SK-N-SH (cell line): ENCODE data around the gene GNAZ. TPM values are rescaled to one million over a fixed set of nuclear protein-coding genes. Genes with fewer than 3 reads are reported as not detected.

Experiments used
- CTCF ChIA-PET: fragments of 300-600, 350-600 bp; formaldehyde crosslinking; extraction: SDS; loops from one replicate; lab custom pipeline; 2021; lab: Yijun Ruan, JAX
- POLR2A ChIA-PET: fragments of 350-600 bp; sonication (Branson Sonifier 250); formaldehyde crosslinking; extraction: SDS; loops from one replicate; lab custom pipeline; 2020; ENCODE audit warnings: antibody characterized with exemption, inconsistent platforms; lab: Yijun Ruan, JAX
- DNase-seq: peaks from one replicate; pipeline ENCODE4 v3.0.0; 2012
- H2AFZ ChIP-seq: fragments of 200-600 bp; sonication (generic); 2 replicates; pipeline ENCODE4 v1.8.1; 2016; ENCODE audit warnings: antibody characterized with exemption, mild to moderate bottlenecking, low read depth
- H3F3A ChIP-seq: fragments of 200-600 bp; sonication (generic); replicated peaks from 2 replicates; pipeline ENCODE3; 2016; ENCODE audit warnings: antibody characterized with exemption, mild to moderate bottlenecking; ENCODE audit not compliant: insufficient read depth
- H3K27ac ChIP-seq, 2 experiments: fragments of 200-500 bp in 1 of 2; fragments of 200-600 bp in 1 of 2; sonication (Bioruptor generic) in 1 of 2; sonication (generic), shearing (Covaris generic) in 1 of 2; 2 replicates each; pipeline versions ENCODE4 v1.5.1 to v1.6.1; 2014 to 2016; ENCODE audit warnings: low read depth in 2 of 2, inconsistent platforms in 1 of 2, low read length in 1 of 2, mild to moderate bottlenecking in 1 of 2, mixed read lengths in 1 of 2
- H3K27me3 ChIP-seq: fragments of 200-600 bp; sonication (generic), shearing (Covaris generic); 2 replicates; pipeline ENCODE4 v1.6.1; 2016; ENCODE audit warnings: mixed run types; ENCODE audit not compliant: insufficient read depth
- H3K36me3 ChIP-seq, 2 experiments: fragments of 200-500 bp in 1 of 2; fragments of 200-600 bp in 1 of 2; sonication (Bioruptor generic) in 1 of 2; sonication (generic) in 1 of 2; replicated peaks in 1 of 2; 2 replicates each; pipeline versions ENCODE3 to v1.5.1; 2014 to 2016; ENCODE audit warnings: low read length in 1 of 2, mild to moderate bottlenecking in 1 of 2; ENCODE audit not compliant: insufficient read depth in 2 of 2, control insufficient read depth in 1 of 2
- H3K4me1 ChIP-seq, 2 experiments: fragments of 200-500 bp in 1 of 2; fragments of 200-600 bp in 1 of 2; sonication (Bioruptor generic) in 1 of 2; sonication (generic), shearing (Covaris generic) in 1 of 2; 2 replicates each; pipeline versions ENCODE4 v1.5.1 to v1.6.1; 2014 to 2016; ENCODE audit warnings: low read depth in 1 of 2, low read length in 1 of 2, mixed run types in 1 of 2; ENCODE audit not compliant: insufficient read depth in 2 of 2, control insufficient read depth in 1 of 2
- H3K4me2 ChIP-seq: fragments of 200-600 bp; sonication (generic), shearing (Covaris generic); 2 replicates; pipeline ENCODE4 v1.6.1; 2017; ENCODE audit warnings: mixed run types
- H3K4me3 ChIP-seq, 2 experiments: fragments of 200-500 bp in 1 of 2; fragments of 200-600 bp in 1 of 2; sonication (Bioruptor generic) in 1 of 2; sonication (generic), shearing (Covaris generic) in 1 of 2; 2 replicates each; pipeline versions ENCODE4 v1.5.1 to v1.8.1; 2014 to 2016; ENCODE audit warnings: low read depth in 2 of 2, inconsistent platforms in 1 of 2, low read length in 1 of 2, mild to moderate bottlenecking in 1 of 2, mixed read lengths in 1 of 2, moderate library complexity in 1 of 2
- H3K79me2 ChIP-seq: fragments of 200-600 bp; sonication (generic); 2 replicates; pipeline ENCODE4 v1.8.1; 2017; ENCODE audit warnings: mild to moderate bottlenecking; ENCODE audit not compliant: insufficient read depth
- H3K9ac ChIP-seq: fragments of 200-600 bp; sonication (generic); 2 replicates; pipeline ENCODE4 v1.6.1; 2017; ENCODE audit warnings: mixed run types
- H3K9me2 ChIP-seq: fragments of 200-600 bp; sonication (generic); 2 replicates; pipeline ENCODE4 v1.6.1; 2017; ENCODE audit warnings: mixed run types
- H3K9me3 ChIP-seq: fragments of 200-600 bp; sonication (generic); 2 replicates; pipeline ENCODE4 v1.6.1; 2017; ENCODE audit warnings: mixed run types, mild to moderate bottlenecking, moderate library complexity
- H4K20me1 ChIP-seq: fragments of 200-600 bp; sonication (generic); 2 replicates; pipeline ENCODE4 v1.6.1; 2017; ENCODE audit warnings: mild to moderate bottlenecking, mixed run types; ENCODE audit not compliant: insufficient read depth
- FOXM1 ChIP-seq: IDR thresholded peaks from 2 replicates; pipeline ENCODE4 v1.4.0; 2012; ENCODE audit warnings: low read depth, mild to moderate bottlenecking
- GABPA ChIP-seq: IDR thresholded peaks from 2 replicates; pipeline ENCODE4 v1.4.0; 2012; ENCODE audit warnings: low read depth, mild to moderate bottlenecking
- MAX ChIP-seq: IDR thresholded peaks from 2 replicates; pipeline ENCODE4 v1.4.0; 2012; ENCODE audit warnings: low read depth
- MXI1 ChIP-seq: IDR thresholded peaks from 2 replicates; pipeline ENCODE4 v1.6.1; 2012; ENCODE audit warnings: mild to moderate bottlenecking, low read depth, low read length, improper control_type of control experiment
- SIN3A ChIP-seq: IDR thresholded peaks from 2 replicates; pipeline ENCODE4 v1.6.1; 2012; ENCODE audit warnings: low read depth, mild to moderate bottlenecking, low read length, moderate library complexity, borderline replicate concordance
- TCF12 ChIP-seq: IDR thresholded peaks from 2 replicates; pipeline ENCODE4 v1.4.0; 2012
- USF1 ChIP-seq: IDR thresholded peaks from 2 replicates; pipeline ENCODE4 v1.4.0; 2012; ENCODE audit warnings: low read depth, borderline replicate concordance
- WGBS: methylation state at CpG from one replicate; pipeline ENCODE4 v1.1.6; 2017; ENCODE audit warnings: low lambda C conversion rate; 5-methylcytosine and 5-hydroxymethylcytosine counted together
- polyA plus RNA-seq, 3 experiments: library from polyadenylated mRNA; depleted of rRNA; stranded (reverse); fragments of >200 nt; gene quantifications; 2 replicates each; pipeline ENCODE4 v1.2.3, GENCODE V29; 2012
- TF ChIP-seq, protein P1 (sequence below): IDR thresholded peaks from 2 replicates; pipeline ENCODE4 v1.6.1; 2012; ENCODE audit warnings: mild to moderate bottlenecking, low read depth, low read length, moderate library complexity
- TF ChIP-seq, protein P2 (sequence below): fragments of 150-350 bp; IDR thresholded peaks from 2 replicates; pipeline ENCODE4 v1.6.1; 2016; ENCODE audit warnings: mild to moderate bottlenecking, low read depth, low read length
- TF ChIP-seq, protein P3 (sequence below): fragments of 200-600 bp; sonication (generic); IDR thresholded peaks from 2 replicates; pipeline ENCODE4 v1.6.1; 2017; ENCODE audit warnings: antibody characterized with exemption, mild to moderate bottlenecking, moderate library complexity

The GNAZ gene
- polyA plus RNA-seq, 1 of the 3 experiments (the other 2 are of a cell fraction): 6.5 TPM

- no peak overlapping the region for H3K9ac ChIP-seq
- H4K20me1 ChIP-seq: no peaks in the 10 kb centered on the region
- TF ChIP-seq, protein P1, sequence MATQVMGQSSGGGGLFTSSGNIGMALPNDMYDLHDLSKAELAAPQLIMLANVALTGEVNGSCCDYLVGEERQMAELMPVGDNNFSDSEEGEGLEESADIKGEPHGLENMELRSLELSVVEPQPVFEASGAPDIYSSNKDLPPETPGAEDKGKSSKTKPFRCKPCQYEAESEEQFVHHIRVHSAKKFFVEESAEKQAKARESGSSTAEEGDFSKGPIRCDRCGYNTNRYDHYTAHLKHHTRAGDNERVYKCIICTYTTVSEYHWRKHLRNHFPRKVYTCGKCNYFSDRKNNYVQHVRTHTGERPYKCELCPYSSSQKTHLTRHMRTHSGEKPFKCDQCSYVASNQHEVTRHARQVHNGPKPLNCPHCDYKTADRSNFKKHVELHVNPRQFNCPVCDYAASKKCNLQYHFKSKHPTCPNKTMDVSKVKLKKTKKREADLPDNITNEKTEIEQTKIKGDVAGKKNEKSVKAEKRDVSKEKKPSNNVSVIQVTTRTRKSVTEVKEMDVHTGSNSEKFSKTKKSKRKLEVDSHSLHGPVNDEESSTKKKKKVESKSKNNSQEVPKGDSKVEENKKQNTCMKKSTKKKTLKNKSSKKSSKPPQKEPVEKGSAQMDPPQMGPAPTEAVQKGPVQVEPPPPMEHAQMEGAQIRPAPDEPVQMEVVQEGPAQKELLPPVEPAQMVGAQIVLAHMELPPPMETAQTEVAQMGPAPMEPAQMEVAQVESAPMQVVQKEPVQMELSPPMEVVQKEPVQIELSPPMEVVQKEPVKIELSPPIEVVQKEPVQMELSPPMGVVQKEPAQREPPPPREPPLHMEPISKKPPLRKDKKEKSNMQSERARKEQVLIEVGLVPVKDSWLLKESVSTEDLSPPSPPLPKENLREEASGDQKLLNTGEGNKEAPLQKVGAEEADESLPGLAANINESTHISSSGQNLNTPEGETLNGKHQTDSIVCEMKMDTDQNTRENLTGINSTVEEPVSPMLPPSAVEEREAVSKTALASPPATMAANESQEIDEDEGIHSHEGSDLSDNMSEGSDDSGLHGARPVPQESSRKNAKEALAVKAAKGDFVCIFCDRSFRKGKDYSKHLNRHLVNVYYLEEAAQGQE: no peak
- TF ChIP-seq FOXM1: no peak
- no peak for TF ChIP-seq GABPA
- TF ChIP-seq USF1: no peak
- TF ChIP-seq SIN3A: no peak
- no peak for TF ChIP-seq MAX
- TF ChIP-seq, protein P2, sequence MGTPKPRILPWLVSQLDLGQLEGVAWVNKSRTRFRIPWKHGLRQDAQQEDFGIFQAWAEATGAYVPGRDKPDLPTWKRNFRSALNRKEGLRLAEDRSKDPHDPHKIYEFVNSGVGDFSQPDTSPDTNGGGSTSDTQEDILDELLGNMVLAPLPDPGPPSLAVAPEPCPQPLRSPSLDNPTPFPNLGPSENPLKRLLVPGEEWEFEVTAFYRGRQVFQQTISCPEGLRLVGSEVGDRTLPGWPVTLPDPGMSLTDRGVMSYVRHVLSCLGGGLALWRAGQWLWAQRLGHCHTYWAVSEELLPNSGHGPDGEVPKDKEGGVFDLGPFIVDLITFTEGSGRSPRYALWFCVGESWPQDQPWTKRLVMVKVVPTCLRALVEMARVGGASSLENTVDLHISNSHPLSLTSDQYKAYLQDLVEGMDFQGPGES: no peak
- no peak for TF ChIP-seq TCF12
- TF ChIP-seq, protein P3, sequence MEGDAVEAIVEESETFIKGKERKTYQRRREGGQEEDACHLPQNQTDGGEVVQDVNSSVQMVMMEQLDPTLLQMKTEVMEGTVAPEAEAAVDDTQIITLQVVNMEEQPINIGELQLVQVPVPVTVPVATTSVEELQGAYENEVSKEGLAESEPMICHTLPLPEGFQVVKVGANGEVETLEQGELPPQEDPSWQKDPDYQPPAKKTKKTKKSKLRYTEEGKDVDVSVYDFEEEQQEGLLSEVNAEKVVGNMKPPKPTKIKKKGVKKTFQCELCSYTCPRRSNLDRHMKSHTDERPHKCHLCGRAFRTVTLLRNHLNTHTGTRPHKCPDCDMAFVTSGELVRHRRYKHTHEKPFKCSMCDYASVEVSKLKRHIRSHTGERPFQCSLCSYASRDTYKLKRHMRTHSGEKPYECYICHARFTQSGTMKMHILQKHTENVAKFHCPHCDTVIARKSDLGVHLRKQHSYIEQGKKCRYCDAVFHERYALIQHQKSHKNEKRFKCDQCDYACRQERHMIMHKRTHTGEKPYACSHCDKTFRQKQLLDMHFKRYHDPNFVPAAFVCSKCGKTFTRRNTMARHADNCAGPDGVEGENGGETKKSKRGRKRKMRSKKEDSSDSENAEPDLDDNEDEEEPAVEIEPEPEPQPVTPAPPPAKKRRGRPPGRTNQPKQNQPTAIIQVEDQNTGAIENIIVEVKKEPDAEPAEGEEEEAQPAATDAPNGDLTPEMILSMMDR: no peak
- TF ChIP-seq MXI1: no peak
- WGBS: 18% methylated on average over 1 of the region's 1 CpG
- H3K9me2 ChIP-seq: no peaks in the 10 kb centered on the region
- CTCF ChIA-PET: no interaction called here
- no peak overlapping the region for H3K4me3 ChIP-seq
- no peaks in the 10 kb centered on the region for H3K36me3 ChIP-seq
- H3K27ac ChIP-seq: no peak overlapping the region
- H2AFZ ChIP-seq: no peak overlapping the region
- H3K27me3 ChIP-seq: no peaks in the 10 kb centered on the region; the same call in 1 of the 2 replicates
- no peaks in the 10 kb centered on the region for H3F3A ChIP-seq
- no peak for DNase-seq
- no peaks in the 10 kb centered on the region for H3K79me2 ChIP-seq
- POLR2A ChIA-PET: no interaction called here
- no peaks in the 10 kb centered on the region for H3K9me3 ChIP-seq
- H3K4me1 ChIP-seq: no peaks in the 10 kb centered on the region
- no peak overlapping the region for H3K4me2 ChIP-seq
Observed at GRCh38 chr22:23057331-23057730, 13.0 kb upstream of the GNAZ start.
